ENCODE data around the gene ADGRD2. TPM values are rescaled to one million over a fixed set of nuclear protein-coding genes. Genes with fewer than 3 reads are reported as not detected.

The ADGRD2 gene
- total RNA-seq, 1 experiment from 2014 or later: 1.5 TPM

GRCh38 chr9:124438091-124438490, 12.2 kb upstream of the ADGRD2 start:
- Mint-ChIP-seq H3K27me3 (ENCODE audit: low read depth) (peaks cover 39% of the 10 kb centered on the region), H3K36me3 (ENCODE audit: insufficient read depth in 1 of 3, low read depth in 3 of 3) (no peaks in the 10 kb centered on the region), H3K9me3 (peaks cover 0 to 2% of the 10 kb centered on the region in 2 experiments; a peak in 1 of 5 replicates), H3K4me1 (no peaks in the 10 kb centered on the region), H3K27ac (no peak overlapping the region), H3K4me3 (no peak overlapping the region)
- TF ChIP-seq, protein P1, sequence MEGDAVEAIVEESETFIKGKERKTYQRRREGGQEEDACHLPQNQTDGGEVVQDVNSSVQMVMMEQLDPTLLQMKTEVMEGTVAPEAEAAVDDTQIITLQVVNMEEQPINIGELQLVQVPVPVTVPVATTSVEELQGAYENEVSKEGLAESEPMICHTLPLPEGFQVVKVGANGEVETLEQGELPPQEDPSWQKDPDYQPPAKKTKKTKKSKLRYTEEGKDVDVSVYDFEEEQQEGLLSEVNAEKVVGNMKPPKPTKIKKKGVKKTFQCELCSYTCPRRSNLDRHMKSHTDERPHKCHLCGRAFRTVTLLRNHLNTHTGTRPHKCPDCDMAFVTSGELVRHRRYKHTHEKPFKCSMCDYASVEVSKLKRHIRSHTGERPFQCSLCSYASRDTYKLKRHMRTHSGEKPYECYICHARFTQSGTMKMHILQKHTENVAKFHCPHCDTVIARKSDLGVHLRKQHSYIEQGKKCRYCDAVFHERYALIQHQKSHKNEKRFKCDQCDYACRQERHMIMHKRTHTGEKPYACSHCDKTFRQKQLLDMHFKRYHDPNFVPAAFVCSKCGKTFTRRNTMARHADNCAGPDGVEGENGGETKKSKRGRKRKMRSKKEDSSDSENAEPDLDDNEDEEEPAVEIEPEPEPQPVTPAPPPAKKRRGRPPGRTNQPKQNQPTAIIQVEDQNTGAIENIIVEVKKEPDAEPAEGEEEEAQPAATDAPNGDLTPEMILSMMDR (conservative IDR thresholded peaks at IDR 0.05): no peak
- Histone ChIP-seq H4K20me1 (ENCODE audit: control insufficient read depth, insufficient read depth, insufficient read length) (no peaks in the 10 kb centered on the region), H2BK12ac (ENCODE audit: insufficient read length, low read depth, low read length) (no peak overlapping the region), H3K4me2 (ENCODE audit: insufficient read depth, insufficient read length, low read length) (no peak overlapping the region), H3K23ac (ENCODE audit: insufficient read length, low read depth, low read length) (no peak overlapping the region), H3K4me1 (ENCODE audit: insufficient read depth, low read length) (no peaks in the 10 kb centered on the region), H2AK5ac (ENCODE audit: insufficient read length, low read length) (no peak overlapping the region), H4K5ac (ENCODE audit: insufficient read length, low read depth, low read length) (no peak overlapping the region), H3K23me2 (ENCODE audit: insufficient read length, low read depth, low read length, poor library complexity, severe bottlenecking) (no peaks in the 10 kb centered on the region), H2BK5ac (ENCODE audit: insufficient read length, low read length) (no peak overlapping the region), H3K14ac (ENCODE audit: insufficient read depth, low read length) (no peak overlapping the region), H3K9ac (ENCODE audit: extremely low read depth, insufficient read length, low read length) (no peak overlapping the region), H2BK15ac (ENCODE audit: low read depth, low read length) (no peak overlapping the region), H3K79me2 (ENCODE audit: insufficient read depth, low read length) (no peaks in the 10 kb centered on the region), H4K8ac (replicated peaks; ENCODE audit: insufficient read length, low read depth, low read length) (no peak overlapping the region), H4K91ac (ENCODE audit: insufficient read length, low read depth, low read length) (no peak overlapping the region), H3T11ph (ENCODE audit: low read length) (no peak overlapping the region), H3K79me1 (ENCODE audit: insufficient read depth, low read depth, low read length, poor library complexity, severe bottlenecking) (no peaks in the 10 kb centered on the region), H3K27me3 (ENCODE audit: insufficient read depth, low read length) (no peaks in the 10 kb centered on the region), H3K4ac (ENCODE audit: low read depth, low read length) (no peak overlapping the region), H3K56ac (ENCODE audit: insufficient read length, low read depth, low read length) (no peak overlapping the region), H3K9me3 (ENCODE audit: control insufficient read depth, low read depth, low read length) (no peaks in the 10 kb centered on the region), H3K18ac (ENCODE audit: insufficient read length, low read depth, low read length) (no peak overlapping the region), H2BK120ac (ENCODE audit: low read depth, low read length, poor library complexity, severe bottlenecking) (no peak overlapping the region), H2AFZ (ENCODE audit: low read length) (no peak overlapping the region), H2BK20ac (ENCODE audit: low read depth, low read length, poor library complexity, severe bottlenecking) (no peak overlapping the region), H3K27ac (ENCODE audit: insufficient read length, low read depth, low read length) (no peak overlapping the region)
- DNase-seq: no peak
- WGBS (ENCODE audit: extremely low coverage, insufficient read length, low lambda C conversion rate): no CpG with 5 or more reads among the region's 9 CpGs

Data from H9 (cell line).